Fibroblast of mammary gland (primary cell): ENCODE measurements around the gene PLD1.

ENCODE experiments used
- DNase-seq: peaks from one replicate; pipeline ENCODE4 v3.0.0-alpha.2; 2010; ENCODE audit warnings: low read depth
- H3K4me3 ChIP-seq: 2 replicates; pipeline ENCODE4 v1.5.1; 2011; ENCODE audit warnings: low read depth, mild to moderate bottlenecking, low read length, moderate library complexity; ENCODE audit not compliant: control insufficient read depth
- CTCF ChIP-seq: conservative IDR thresholded peaks from 2 replicates; pipeline ENCODE4 v1.5.1; 2011; ENCODE audit warnings: low read depth, low read length, inconsistent platforms; ENCODE audit not compliant: control insufficient read depth, insufficient read depth

Gene PLD1

GRCh38 chr3:171688002-171688401 is 122.3 kb downstream of the PLD1 start:
- TF ChIP-seq CTCF = no peak
- no peak overlapping the region for H3K4me3 ChIP-seq
- no peak for DNase-seq

GRCh38 chr3:171687581-171687980 is 122.7 kb downstream of the PLD1 start:
- DNase-seq = no peak
- no peak overlapping the region for H3K4me3 ChIP-seq
- no peak for TF ChIP-seq CTCF

- H3K4me3 ChIP-seq = no peak overlapping the region
- DNase-seq = no peak
- TF ChIP-seq CTCF = no peak
Measured at GRCh38 chr3:171687064-171687463, 123.2 kb downstream of the PLD1 start.

GRCh38 chr3:171685116-171685895 is 125.0 kb downstream of the PLD1 start:
- DNase-seq = peak; percentile 14
- no peak for TF ChIP-seq CTCF
- H3K4me3 ChIP-seq = no peak overlapping the region

- H3K4me3 ChIP-seq = no peak overlapping the region
- no peak for DNase-seq
- no peak for TF ChIP-seq CTCF
Measured at GRCh38 chr3:171684221-171684620, 126.1 kb downstream of the PLD1 start.

- no peak for TF ChIP-seq CTCF
- no peak for DNase-seq
- no peak overlapping the region for H3K4me3 ChIP-seq
Measured at GRCh38 chr3:171682743-171683142, 127.5 kb downstream of the PLD1 start.
